ENCODE data around the gene CPNE1. TPM values are rescaled to one million over a fixed set of nuclear protein-coding genes. Genes with fewer than 3 reads are reported as not detected.
"Not testable (repeated sequence)": the region's sequence is repeated elsewhere in the genome, so short reads cannot be mapped to it uniquely, and the experiment has no call there.

CPNE1 gene
- 43.6 TPM for total RNA-seq
- 238 TPM for polyA plus RNA-seq
- long read RNA-seq, donor 1, partial matches to known transcripts: 0 of 3 reads
- long read RNA-seq, donor 1, other reads (novel, unspliced or antisense): 0 of 3 reads
- long read RNA-seq, donor 2, transcript CPNE1-221 (2 exons, 625 nt): major isoform, 95 of 129 reads
- long read RNA-seq, donor 2, transcript CPNE1-204 (16 exons, 1,928 nt): minor isoform, 15 of 129 reads
- long read RNA-seq, donor 2, partial matches to known transcripts: 10 of 129 reads
- long read RNA-seq, donor 2, other reads (novel, unspliced or antisense): 6 of 129 reads
- long read RNA-seq, donor 3, transcript CPNE1-221 (2 exons, 625 nt): major isoform, 65 of 81 reads
- long read RNA-seq, donor 3, transcript CPNE1-204 (16 exons, 1,928 nt): minor isoform, 8 of 81 reads
- long read RNA-seq, donor 3, partial matches to known transcripts: 6 of 81 reads
- long read RNA-seq, donor 3, other reads (novel, unspliced or antisense): 0 of 81 reads
- long read RNA-seq, donor 4, transcript CPNE1-221 (2 exons, 625 nt): major isoform, 38 of 50 reads
- long read RNA-seq, donor 4, transcript CPNE1-204 (16 exons, 1,928 nt): minor isoform, 5 of 50 reads
- long read RNA-seq, donor 4, partial matches to known transcripts: 5 of 50 reads
- long read RNA-seq, donor 4, other reads (novel, unspliced or antisense): 0 of 50 reads
- long read RNA-seq, donor 5, transcript CPNE1-204 (16 exons, 1,928 nt): minor isoform, 8 of 94 reads
- long read RNA-seq, donor 5, transcript CPNE1-221 (2 exons, 625 nt): major isoform, 65 of 94 reads
- long read RNA-seq, donor 5, partial matches to known transcripts: 7 of 94 reads
- long read RNA-seq, donor 5, other reads (novel, unspliced or antisense): 10 of 94 reads
- long read RNA-seq, donor 6, transcript CPNE1-204 (16 exons, 1,928 nt): minor isoform, 12 of 79 reads
- long read RNA-seq, donor 6, transcript CPNE1-221 (2 exons, 625 nt): major isoform, 55 of 79 reads
- long read RNA-seq, donor 6, partial matches to known transcripts: 0 of 79 reads
- long read RNA-seq, donor 6, other reads (novel, unspliced or antisense): 8 of 79 reads
- long read RNA-seq, donor 7, transcript CPNE1-221 (2 exons, 625 nt): major isoform, 24 of 58 reads
- long read RNA-seq, donor 7, transcript CPNE1-204 (16 exons, 1,928 nt): minor isoform, 16 of 58 reads
- long read RNA-seq, donor 7, partial matches to known transcripts: 9 of 58 reads
- long read RNA-seq, donor 7, other reads (novel, unspliced or antisense): 8 of 58 reads
- long read RNA-seq, donor 8, transcript CPNE1-221 (2 exons, 625 nt): major isoform, 18 of 27 reads
- long read RNA-seq, donor 8, transcript CPNE1-204 (16 exons, 1,928 nt): minor isoform, 8 of 27 reads
- long read RNA-seq, donor 8, partial matches to known transcripts: 0 of 27 reads
- long read RNA-seq, donor 8, other reads (novel, unspliced or antisense): 0 of 27 reads
- long read RNA-seq, donor 9, transcript CPNE1-204 (16 exons, 1,928 nt): minor isoform, 5 of 37 reads
- long read RNA-seq, donor 9, transcript CPNE1-221 (2 exons, 625 nt): major isoform, 28 of 37 reads
- long read RNA-seq, donor 9, partial matches to known transcripts: 0 of 37 reads
- long read RNA-seq, donor 9, other reads (novel, unspliced or antisense): 0 of 37 reads
- long read RNA-seq, donor 10, transcript CPNE1-221 (2 exons, 625 nt): major isoform, 22 of 45 reads
- long read RNA-seq, donor 10, partial matches to known transcripts: 14 of 45 reads
- long read RNA-seq, donor 10, other reads (novel, unspliced or antisense): 5 of 45 reads

DNA sequence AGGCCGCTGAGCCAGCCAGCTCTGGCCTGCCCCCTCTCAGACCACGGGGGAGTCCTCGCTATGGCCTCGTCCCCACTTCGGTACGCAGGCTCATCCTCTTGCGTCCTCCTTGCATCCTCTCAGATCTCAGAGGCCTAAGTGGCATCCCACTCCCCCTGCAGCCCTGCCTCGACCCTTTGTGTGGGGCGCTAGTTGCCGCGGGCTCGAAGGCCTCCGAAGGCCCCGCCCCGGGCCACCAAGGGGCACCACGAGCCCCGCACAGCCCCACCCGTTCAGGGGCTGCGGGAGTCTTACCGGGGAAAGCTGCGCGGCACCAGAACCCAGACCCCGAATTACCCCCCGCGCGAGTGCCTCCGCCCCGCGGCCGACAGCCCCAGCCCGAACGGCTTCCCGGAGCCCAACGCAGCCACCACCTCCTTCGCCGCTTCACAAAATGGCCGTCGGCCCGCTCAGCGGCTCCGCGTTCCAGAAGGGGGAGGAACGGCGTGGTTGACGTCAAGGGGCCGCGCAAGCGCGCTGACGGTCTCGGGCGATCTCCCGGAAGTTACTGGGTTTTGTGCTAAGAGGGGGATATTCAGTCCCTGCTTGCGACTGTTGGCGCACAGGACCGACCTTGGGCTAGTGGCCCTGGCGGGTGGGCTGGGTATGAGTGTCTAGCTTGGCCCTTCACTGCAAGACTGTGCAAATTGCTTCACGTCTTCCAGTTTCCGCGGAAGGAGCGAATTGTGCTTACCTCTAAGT, at the start of gene CPNE1, which contains the start of gene RBM12:
Gene CPNE1, minus strand, starts transcription at position 435 of the 741 bp plus-strand sequence. CDS start 31,977 bp downstream, outside the sequence.
Gene RBM12, minus strand, starts transcription at position 435 of the 741 bp plus-strand sequence. CDS start 9,578 bp downstream, outside the sequence.
- H3K4me1 ChIP-seq (ENCODE audit: control insufficient read depth in 2 of 2, insufficient read depth in 2 of 2, low read length in 2 of 2): peaks cover 21 to 24% of the 10 kb centered on the region in 2 donors
- H3K27me3 ChIP-seq (ENCODE audit: control insufficient read depth in 2 of 2, insufficient read depth in 1 of 2, low read length in 1 of 2): no peaks in the 10 kb centered on the region
- peaks cover 10 to 12% of the 10 kb centered on the region in 2 donors for H3K36me3 ChIP-seq (ENCODE audit: control insufficient read depth in 2 of 2, insufficient read depth in 2 of 2, low read length in 1 of 2)
- peak within 1 kb of the TSS; percentile 99 for H3K27ac ChIP-seq (ENCODE audit: low read depth in 1 of 2, low read length in 1 of 2)
- H3K9me3 ChIP-seq (ENCODE audit: control insufficient read depth in 2 of 2, insufficient read depth in 1 of 2, low read length in 1 of 2): no peaks in the 10 kb centered on the region
- WGBS: under 1% methylated on average over 61 of the region's 61 CpGs
- peak within 1 kb of the TSS; percentile 91 to 97 for H3K4me3 ChIP-seq (ENCODE audit: low read length in 2 of 2)
- DNase-seq (ENCODE audit: low read depth in 6 of 9, low spot score in 9 of 9): peak; percentile 82 to 96 (median 93)

DNA sequence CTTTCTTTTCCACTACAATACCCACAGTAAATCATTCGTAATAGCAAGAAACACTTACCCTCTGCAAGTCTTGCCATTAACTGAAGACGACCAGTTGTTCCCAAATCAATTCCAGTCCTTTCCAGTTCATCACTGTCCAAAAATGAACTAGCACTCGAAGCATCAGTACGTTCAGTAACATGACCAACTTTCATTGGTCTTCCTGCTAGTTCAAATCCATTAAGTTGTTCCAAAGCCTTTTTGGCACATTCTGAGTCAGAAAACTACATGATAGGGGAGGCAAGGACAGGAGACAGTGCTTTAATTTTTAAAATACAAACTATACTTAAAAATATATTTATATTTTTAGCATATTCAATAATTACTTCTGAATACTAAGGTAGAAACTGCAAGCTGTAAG, 49.4 kb upstream of the CPNE1 start:
- peaks cover 58 to 99% of the 10 kb centered on the region in 2 donors for H3K36me3 ChIP-seq (ENCODE audit: control insufficient read depth in 2 of 2, insufficient read depth in 2 of 2, low read length in 1 of 2)

DNA sequence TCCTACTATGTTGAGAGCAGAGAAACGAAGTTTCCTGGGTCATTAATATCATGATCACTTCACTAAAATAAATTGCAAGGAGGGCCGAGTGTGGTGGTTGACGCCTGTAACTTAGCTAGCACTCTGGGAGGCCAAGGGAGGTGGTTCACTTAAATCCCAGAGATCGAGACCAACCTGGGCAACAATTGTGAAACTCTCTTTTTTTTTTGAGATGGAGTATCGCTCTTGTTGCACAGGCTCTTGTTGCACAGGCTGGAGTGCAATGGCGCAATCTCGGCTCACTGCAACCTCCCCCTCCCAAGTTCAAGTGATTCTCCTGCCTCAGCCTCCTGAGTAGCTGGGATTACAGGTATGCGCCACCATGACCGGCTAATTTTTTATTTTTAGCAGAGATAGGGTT, 48.4 kb upstream of the CPNE1 start:
- H3K36me3 ChIP-seq (ENCODE audit: control insufficient read depth in 2 of 2, insufficient read depth in 2 of 2, low read length in 1 of 2): peaks cover 49 to 98% of the 10 kb centered on the region in 2 donors

More for the DNA sequence above, 49.4 kb upstream of the CPNE1 start:
- Histone ChIP-seq H3K27ac (ENCODE audit: low read depth in 1 of 2, low read length in 1 of 2) (no peak overlapping the region), H3K9me3 (ENCODE audit: control insufficient read depth in 2 of 2, insufficient read depth in 1 of 2, low read length in 1 of 2) (no peaks in the 10 kb centered on the region), H3K27me3 (ENCODE audit: control insufficient read depth in 2 of 2, insufficient read depth in 1 of 2, low read length in 1 of 2) (no peaks in the 10 kb centered on the region), H3K4me1 (ENCODE audit: control insufficient read depth in 2 of 2, insufficient read depth in 2 of 2, low read length in 2 of 2) (no peaks in the 10 kb centered on the region), H3K4me3 (ENCODE audit: low read length in 2 of 2) (no peak overlapping the region)
- DNase-seq (ENCODE audit: low read depth in 6 of 9, low spot score in 9 of 9): no peak
- WGBS: 96% methylated on average over 4 of the region's 4 CpGs

DNA sequence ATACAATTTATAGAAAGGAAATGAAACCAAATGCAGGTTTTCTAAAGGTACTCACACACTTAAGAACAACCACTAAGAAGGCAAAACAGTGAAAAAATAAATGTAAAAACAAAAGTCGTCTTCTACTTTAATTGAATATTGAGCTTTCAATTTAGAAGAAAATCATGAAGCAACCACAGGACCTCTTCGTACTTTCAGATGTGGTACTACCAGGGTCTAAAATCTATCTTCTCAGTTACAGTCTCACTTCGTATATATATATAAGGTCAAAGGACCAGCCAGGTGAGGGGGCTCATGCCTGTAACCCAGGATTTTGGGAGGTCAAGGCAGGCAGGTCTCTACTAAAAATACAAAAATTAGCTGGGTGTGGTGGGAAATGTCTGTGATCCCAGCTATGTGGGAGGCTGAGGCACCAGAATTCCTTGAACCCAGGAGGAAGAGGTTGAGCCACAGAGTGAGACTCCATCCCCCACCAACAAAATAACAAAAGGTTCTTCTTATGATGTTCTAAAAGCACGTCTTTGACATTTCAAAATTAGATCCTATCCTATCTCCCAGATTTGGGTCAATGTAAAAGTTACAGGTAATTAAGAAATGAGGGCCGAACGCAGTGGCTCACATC, 47.0 kb upstream of the CPNE1 start:
- WGBS: 95% methylated on average over 6 of the region's 6 CpGs
- H3K4me3 ChIP-seq (ENCODE audit: low read length in 2 of 2): no peak overlapping the region
- no peaks in the 10 kb centered on the region for H3K27me3 ChIP-seq (ENCODE audit: control insufficient read depth in 2 of 2, insufficient read depth in 1 of 2, low read length in 1 of 2)
- H3K27ac ChIP-seq (ENCODE audit: low read depth in 1 of 2, low read length in 1 of 2): no peak overlapping the region
- no peak for DNase-seq (ENCODE audit: low read depth in 6 of 9, low spot score in 9 of 9)
- no peaks in the 10 kb centered on the region for H3K4me1 ChIP-seq (ENCODE audit: control insufficient read depth in 2 of 2, insufficient read depth in 2 of 2, low read length in 2 of 2)
- no peaks in the 10 kb centered on the region for H3K9me3 ChIP-seq (ENCODE audit: control insufficient read depth in 2 of 2, insufficient read depth in 1 of 2, low read length in 1 of 2)
- H3K36me3 ChIP-seq (ENCODE audit: control insufficient read depth in 2 of 2, insufficient read depth in 2 of 2, low read length in 1 of 2): peaks cover 46 to 95% of the 10 kb centered on the region in 2 donors

More for the DNA sequence above, 48.4 kb upstream of the CPNE1 start:
- not testable (repeated sequence) for H3K27me3 ChIP-seq (ENCODE audit: control insufficient read depth in 2 of 2, insufficient read depth in 1 of 2, low read length in 1 of 2); DNase-seq (ENCODE audit: low read depth in 6 of 9, low spot score in 9 of 9); H3K9me3 ChIP-seq (ENCODE audit: control insufficient read depth in 2 of 2, insufficient read depth in 1 of 2, low read length in 1 of 2); H3K4me3 ChIP-seq (ENCODE audit: low read length in 2 of 2); H3K27ac ChIP-seq (ENCODE audit: low read depth in 1 of 2, low read length in 1 of 2); H3K4me1 ChIP-seq (ENCODE audit: control insufficient read depth in 2 of 2, insufficient read depth in 2 of 2, low read length in 2 of 2)
- WGBS: 94% methylated on average over 9 of the region's 9 CpGs

DNA sequence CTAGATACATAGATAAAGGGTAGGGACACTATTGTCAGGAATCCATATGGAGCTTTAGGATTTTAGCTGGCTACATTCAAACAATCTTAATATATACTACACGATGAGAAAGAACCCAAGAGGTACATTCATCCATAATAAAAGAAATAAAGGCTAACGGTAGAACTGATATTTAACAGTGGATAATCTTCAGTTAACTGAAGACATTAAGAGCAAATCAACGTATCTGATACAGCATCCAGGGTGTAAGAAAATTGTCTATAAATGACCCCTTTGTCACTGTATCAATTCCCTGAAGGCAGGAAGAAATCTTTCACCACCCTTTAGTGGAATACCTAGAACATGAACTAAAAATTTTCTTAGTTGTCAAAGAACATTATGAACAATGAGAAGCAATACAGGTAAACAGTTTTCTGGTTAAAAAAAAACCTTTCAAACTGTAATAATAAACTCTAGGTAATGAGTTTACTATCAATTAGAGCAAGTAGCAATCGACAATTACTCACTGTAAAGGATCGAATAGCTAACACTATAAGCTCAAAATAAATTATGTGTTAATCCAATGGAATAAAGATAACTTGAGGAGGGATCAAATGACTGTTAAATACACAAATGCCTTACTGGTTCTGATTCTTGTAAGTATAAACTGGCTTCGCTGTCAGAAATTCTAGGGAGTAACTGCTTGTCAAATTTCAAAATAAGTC, 46.3 kb upstream of the CPNE1 start:
- DNase-seq (ENCODE audit: low read depth in 6 of 9, low spot score in 9 of 9): no peak
- Histone ChIP-seq H3K9me3 (ENCODE audit: control insufficient read depth in 2 of 2, insufficient read depth in 1 of 2, low read length in 1 of 2) (no peaks in the 10 kb centered on the region), H3K4me3 (ENCODE audit: low read length in 2 of 2) (no peak overlapping the region), H3K36me3 (ENCODE audit: control insufficient read depth in 2 of 2, insufficient read depth in 2 of 2, low read length in 1 of 2) (peaks cover 44 to 95% of the 10 kb centered on the region in 2 donors), H3K27me3 (ENCODE audit: control insufficient read depth in 2 of 2, insufficient read depth in 1 of 2, low read length in 1 of 2) (no peaks in the 10 kb centered on the region), H3K27ac (ENCODE audit: low read depth in 1 of 2, low read length in 1 of 2) (no peak overlapping the region), H3K4me1 (ENCODE audit: control insufficient read depth in 2 of 2, insufficient read depth in 2 of 2, low read length in 2 of 2) (no peaks in the 10 kb centered on the region)
- WGBS: 96% methylated on average over 6 of the region's 6 CpGs

DNA sequence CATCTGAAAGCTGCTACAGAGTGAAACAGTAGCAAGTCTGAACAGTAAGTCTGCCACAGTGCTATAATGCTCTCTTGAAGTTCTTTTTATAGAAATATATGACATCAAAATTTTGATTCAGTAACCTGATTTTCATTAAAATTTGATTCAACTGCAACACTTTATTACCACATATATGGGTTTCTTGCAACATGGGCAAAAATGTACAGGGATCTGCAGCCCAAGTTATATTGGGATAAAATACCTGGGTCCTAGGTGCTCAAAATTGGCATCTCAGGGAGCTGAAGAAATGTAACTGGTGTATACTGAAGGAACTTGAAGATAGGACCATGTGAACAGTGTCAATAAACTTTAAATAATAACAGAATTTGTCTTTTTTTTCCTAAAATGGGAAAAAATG, 45.3 kb upstream of the CPNE1 start:
- H3K36me3 ChIP-seq (ENCODE audit: control insufficient read depth in 2 of 2, insufficient read depth in 2 of 2, low read length in 1 of 2): peaks cover 42 to 95% of the 10 kb centered on the region in 2 donors
- no peak overlapping the region for H3K27ac ChIP-seq (ENCODE audit: low read depth in 1 of 2, low read length in 1 of 2)
- no peaks in the 10 kb centered on the region for H3K27me3 ChIP-seq (ENCODE audit: control insufficient read depth in 2 of 2, insufficient read depth in 1 of 2, low read length in 1 of 2)
- H3K9me3 ChIP-seq (ENCODE audit: control insufficient read depth in 2 of 2, insufficient read depth in 1 of 2, low read length in 1 of 2): no peaks in the 10 kb centered on the region
- no peak for DNase-seq (ENCODE audit: low read depth in 6 of 9, low spot score in 9 of 9)
- no peak overlapping the region for H3K4me3 ChIP-seq (ENCODE audit: low read length in 2 of 2)
- H3K4me1 ChIP-seq (ENCODE audit: control insufficient read depth in 2 of 2, insufficient read depth in 2 of 2, low read length in 2 of 2): no peaks in the 10 kb centered on the region

DNA sequence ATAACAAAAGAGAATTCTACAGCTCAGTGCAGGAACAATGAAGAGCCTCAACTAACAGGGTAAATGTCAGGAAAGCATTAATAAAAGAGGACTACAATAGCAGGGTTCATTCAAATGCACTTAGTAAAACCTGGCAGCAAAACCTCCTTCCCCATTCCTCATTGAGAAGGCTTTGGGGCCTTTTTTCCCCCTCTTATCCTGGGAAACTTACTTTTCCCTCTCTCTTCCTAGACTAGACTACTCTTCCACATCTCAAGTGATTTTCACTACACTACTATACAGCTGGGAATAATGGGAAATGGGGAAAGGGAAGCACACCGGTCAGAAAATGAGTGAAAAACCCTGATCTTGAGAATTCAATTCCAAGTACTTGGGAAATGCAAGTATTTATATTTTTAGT, 44.6 kb upstream of the CPNE1 start:
- no peak overlapping the region for H3K27ac ChIP-seq (ENCODE audit: low read depth in 1 of 2, low read length in 1 of 2)
- no peaks in the 10 kb centered on the region for H3K27me3 ChIP-seq (ENCODE audit: control insufficient read depth in 2 of 2, insufficient read depth in 1 of 2, low read length in 1 of 2)
- whole genome bisulfite sequencing: 94% methylated on average over 1 of the region's 1 CpG
- peaks cover 42 to 96% of the 10 kb centered on the region in 2 donors for H3K36me3 ChIP-seq (ENCODE audit: control insufficient read depth in 2 of 2, insufficient read depth in 2 of 2, low read length in 1 of 2)
- no peak for DNase-seq (ENCODE audit: low read depth in 6 of 9, low spot score in 9 of 9)
- no peaks in the 10 kb centered on the region for H3K9me3 ChIP-seq (ENCODE audit: control insufficient read depth in 2 of 2, insufficient read depth in 1 of 2, low read length in 1 of 2)
- H3K4me3 ChIP-seq (ENCODE audit: low read length in 2 of 2): no peak overlapping the region
- H3K4me1 ChIP-seq (ENCODE audit: control insufficient read depth in 2 of 2, insufficient read depth in 2 of 2, low read length in 2 of 2): no peaks in the 10 kb centered on the region
